SK-N-SH (cell line): Measurements from ENCODE around the gene SMIM10L2A. TPM values are rescaled to one million over a fixed set of nuclear protein-coding genes. Genes with fewer than 3 reads are reported as not detected.

Source experiments
- CTCF ChIA-PET: fragments of 300-600, 350-600 bp; formaldehyde crosslinking; extraction: SDS; loops from one replicate; lab custom pipeline; 2021; lab: Yijun Ruan, JAX
- POLR2A ChIA-PET: fragments of 350-600 bp; sonication (Branson Sonifier 250); formaldehyde crosslinking; extraction: SDS; loops from one replicate; lab custom pipeline; 2020; ENCODE audit warnings: antibody characterized with exemption, inconsistent platforms; lab: Yijun Ruan, JAX
- DNase-seq: peaks from one replicate; pipeline ENCODE4 v3.0.0; 2012
- H2AFZ ChIP-seq: fragments of 200-600 bp; sonication (generic); 2 replicates; pipeline ENCODE4 v1.8.1; 2016; ENCODE audit warnings: antibody characterized with exemption, mild to moderate bottlenecking, low read depth
- H3F3A ChIP-seq: fragments of 200-600 bp; sonication (generic); replicated peaks from 2 replicates; pipeline ENCODE3; 2016; ENCODE audit warnings: antibody characterized with exemption, mild to moderate bottlenecking; ENCODE audit not compliant: insufficient read depth
- H3K27ac ChIP-seq, 2 experiments: fragments of 200-500 bp in 1 of 2; fragments of 200-600 bp in 1 of 2; sonication (Bioruptor generic) in 1 of 2; sonication (generic), shearing (Covaris generic) in 1 of 2; 2 replicates each; pipeline versions ENCODE4 v1.5.1 to v1.6.1; 2014 to 2016; ENCODE audit warnings: low read depth in 2 of 2, inconsistent platforms in 1 of 2, low read length in 1 of 2, mild to moderate bottlenecking in 1 of 2, mixed read lengths in 1 of 2
- H3K27me3 ChIP-seq: fragments of 200-600 bp; sonication (generic), shearing (Covaris generic); 2 replicates; pipeline ENCODE4 v1.6.1; 2016; ENCODE audit warnings: mixed run types; ENCODE audit not compliant: insufficient read depth
- H3K36me3 ChIP-seq, 2 experiments: fragments of 200-500 bp in 1 of 2; fragments of 200-600 bp in 1 of 2; sonication (Bioruptor generic) in 1 of 2; sonication (generic) in 1 of 2; replicated peaks in 1 of 2; 2 replicates each; pipeline versions ENCODE3 to v1.5.1; 2014 to 2016; ENCODE audit warnings: low read length in 1 of 2, mild to moderate bottlenecking in 1 of 2; ENCODE audit not compliant: insufficient read depth in 2 of 2, control insufficient read depth in 1 of 2
- H3K4me1 ChIP-seq, 2 experiments: fragments of 200-500 bp in 1 of 2; fragments of 200-600 bp in 1 of 2; sonication (Bioruptor generic) in 1 of 2; sonication (generic), shearing (Covaris generic) in 1 of 2; 2 replicates each; pipeline versions ENCODE4 v1.5.1 to v1.6.1; 2014 to 2016; ENCODE audit warnings: low read depth in 1 of 2, low read length in 1 of 2, mixed run types in 1 of 2; ENCODE audit not compliant: insufficient read depth in 2 of 2, control insufficient read depth in 1 of 2
- H3K4me2 ChIP-seq: fragments of 200-600 bp; sonication (generic), shearing (Covaris generic); 2 replicates; pipeline ENCODE4 v1.6.1; 2017; ENCODE audit warnings: mixed run types
- H3K4me3 ChIP-seq, 2 experiments: fragments of 200-500 bp in 1 of 2; fragments of 200-600 bp in 1 of 2; sonication (Bioruptor generic) in 1 of 2; sonication (generic), shearing (Covaris generic) in 1 of 2; 2 replicates each; pipeline versions ENCODE4 v1.5.1 to v1.8.1; 2014 to 2016; ENCODE audit warnings: low read depth in 2 of 2, inconsistent platforms in 1 of 2, low read length in 1 of 2, mild to moderate bottlenecking in 1 of 2, mixed read lengths in 1 of 2, moderate library complexity in 1 of 2
- H3K79me2 ChIP-seq: fragments of 200-600 bp; sonication (generic); 2 replicates; pipeline ENCODE4 v1.8.1; 2017; ENCODE audit warnings: mild to moderate bottlenecking; ENCODE audit not compliant: insufficient read depth
- H3K9ac ChIP-seq: fragments of 200-600 bp; sonication (generic); 2 replicates; pipeline ENCODE4 v1.6.1; 2017; ENCODE audit warnings: mixed run types
- H3K9me2 ChIP-seq: fragments of 200-600 bp; sonication (generic); 2 replicates; pipeline ENCODE4 v1.6.1; 2017; ENCODE audit warnings: mixed run types
- H3K9me3 ChIP-seq: fragments of 200-600 bp; sonication (generic); 2 replicates; pipeline ENCODE4 v1.6.1; 2017; ENCODE audit warnings: mixed run types, mild to moderate bottlenecking, moderate library complexity
- H4K20me1 ChIP-seq: fragments of 200-600 bp; sonication (generic); 2 replicates; pipeline ENCODE4 v1.6.1; 2017; ENCODE audit warnings: mild to moderate bottlenecking, mixed run types; ENCODE audit not compliant: insufficient read depth
- CHD2 ChIP-seq: fragments of 150-350 bp; IDR thresholded peaks from 2 replicates; pipeline ENCODE4 v1.6.1; 2018; ENCODE audit warnings: low read length; ENCODE audit not compliant: partially characterized antibody
- EP300 ChIP-seq, 2 experiments: IDR thresholded peaks; 2 replicates each; pipeline versions ENCODE4 v1.4.0 to v1.6.1; 2012; ENCODE audit warnings: borderline replicate concordance in 1 of 2, low read depth in 1 of 2, low read length in 1 of 2
- EZH2phosphoT487 ChIP-seq: fragments of 200-600 bp; sonication (generic); IDR thresholded peaks from 2 replicates; pipeline ENCODE4 v1.6.1; 2017; ENCODE audit warnings: low read depth, mixed run types, mild to moderate bottlenecking, antibody characterized with exemption, moderate library complexity, borderline replicate concordance
- GATA2 ChIP-seq: sonication (generic); formaldehyde crosslinking; IDR thresholded peaks from 2 replicates; pipeline ENCODE4 v1.5.0; 2020; ENCODE audit warnings: mild to moderate bottlenecking, missing genetic modification reagents
- MEF2A ChIP-seq: IDR thresholded peaks from 2 replicates; pipeline ENCODE4 v1.4.0; 2012; ENCODE audit warnings: low read depth, borderline replicate concordance
- NFIC ChIP-seq: IDR thresholded peaks from 2 replicates; pipeline ENCODE4 v1.4.0; 2012; ENCODE audit warnings: borderline replicate concordance
- NRF1 ChIP-seq: IDR thresholded peaks from 2 replicates; pipeline ENCODE4 v1.6.1; 2012; ENCODE audit warnings: low read depth, mild to moderate bottlenecking, low read length
- POLR2AphosphoS5 ChIP-seq: IDR thresholded peaks from 2 replicates; pipeline ENCODE4 v1.6.1; 2012; ENCODE audit warnings: low read depth, low read length
- RAD21 ChIP-seq: IDR thresholded peaks from 2 replicates; pipeline ENCODE4 v1.6.1; 2012; ENCODE audit warnings: mild to moderate bottlenecking, low read length
- SMC3 ChIP-seq: IDR thresholded peaks from 2 replicates; pipeline ENCODE4 v1.6.1; 2012; ENCODE audit warnings: low read depth, low read length, improper control_type of control experiment
- TAF1 ChIP-seq: IDR thresholded peaks from 2 replicates; pipeline ENCODE4 v1.6.1; 2012; ENCODE audit warnings: low read depth, mild to moderate bottlenecking, low read length, moderate library complexity, borderline replicate concordance
- TCF12 ChIP-seq: IDR thresholded peaks from 2 replicates; pipeline ENCODE4 v1.4.0; 2012
- YY1 ChIP-seq: IDR thresholded peaks from 2 replicates; pipeline ENCODE4 v1.4.0; 2012; ENCODE audit warnings: low read depth, mild to moderate bottlenecking
- WGBS: methylation state at CpG from one replicate; pipeline ENCODE4 v1.1.6; 2017; ENCODE audit warnings: low lambda C conversion rate; 5-methylcytosine and 5-hydroxymethylcytosine counted together
- polyA plus RNA-seq, 3 experiments: library from polyadenylated mRNA; depleted of rRNA; stranded (reverse); fragments of >200 nt; gene quantifications; 2 replicates each; pipeline ENCODE4 v1.2.3, GENCODE V29; 2012
- TF ChIP-seq, protein P1 (sequence below): IDR thresholded peaks from 2 replicates; pipeline ENCODE4 v1.4.0; 2012; ENCODE audit warnings: low read depth, borderline replicate concordance
- TF ChIP-seq, protein P2 (sequence below): IDR thresholded peaks from 2 replicates; pipeline ENCODE4 v1.4.0; 2012; ENCODE audit warnings: low read depth
- TF ChIP-seq, protein P3 (sequence below): fragments of 200-600 bp; sonication (generic); IDR thresholded peaks from 2 replicates; pipeline ENCODE4 v1.6.1; 2017; ENCODE audit warnings: antibody characterized with exemption, mild to moderate bottlenecking, moderate library complexity
- TF ChIP-seq, protein P4 (sequence below): fragments of 150-350 bp; IDR thresholded peaks from 2 replicates; pipeline ENCODE4 v1.6.1; 2016; ENCODE audit warnings: mild to moderate bottlenecking, low read depth, low read length

The SMIM10L2A gene
- polyA plus RNA-seq, 1 of the 3 experiments (the other 2 are of a cell fraction) = 0.15 TPM

DNA sequence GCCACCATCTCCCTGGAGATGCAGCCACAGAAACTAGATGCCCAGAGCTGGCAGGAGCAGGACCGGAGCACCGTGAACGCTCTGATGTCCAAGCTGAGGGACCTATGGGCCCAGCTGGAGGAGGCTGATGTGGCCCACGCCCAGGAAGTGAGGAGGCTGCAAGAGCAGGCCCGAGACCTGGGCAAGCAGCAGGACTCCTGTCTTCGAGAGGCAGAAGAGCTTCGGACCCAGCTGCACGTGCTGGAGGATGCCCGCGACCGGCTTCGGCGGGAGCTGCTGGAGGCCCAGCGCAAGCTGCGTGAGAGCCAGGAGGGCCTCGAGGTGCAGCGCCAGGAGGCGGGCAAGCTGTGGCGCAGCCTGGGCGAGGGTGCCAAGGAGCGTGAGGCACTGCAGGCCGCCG lies 14.2 kb downstream of the SMIM10L2A start:
- Histone ChIP-seq H3K9ac (no peak overlapping the region), H2AFZ (no peak overlapping the region), H3K79me2 (no peaks in the 10 kb centered on the region), H4K20me1 (no peaks in the 10 kb centered on the region), H3K36me3 (no peaks in the 10 kb centered on the region), H3K4me1 (no peaks in the 10 kb centered on the region; a peak in 1 of 4 replicates), H3K4me3 (no peak overlapping the region), H3K9me3 (no peaks in the 10 kb centered on the region), H3K27ac (no peak overlapping the region), H3K4me2 (no peak overlapping the region), H3K27me3 (peaks cover 6% of the 10 kb centered on the region; the same call in 1 of the 2 replicates), H3F3A (no peaks in the 10 kb centered on the region), H3K9me2 (no peaks in the 10 kb centered on the region)
- TF ChIP-seq NFIC = no peak
- TF ChIP-seq GATA2 (CRISPR knock-in tag) = no peak
- no peak for TF ChIP-seq MEF2A
- TF ChIP-seq, protein P1, sequence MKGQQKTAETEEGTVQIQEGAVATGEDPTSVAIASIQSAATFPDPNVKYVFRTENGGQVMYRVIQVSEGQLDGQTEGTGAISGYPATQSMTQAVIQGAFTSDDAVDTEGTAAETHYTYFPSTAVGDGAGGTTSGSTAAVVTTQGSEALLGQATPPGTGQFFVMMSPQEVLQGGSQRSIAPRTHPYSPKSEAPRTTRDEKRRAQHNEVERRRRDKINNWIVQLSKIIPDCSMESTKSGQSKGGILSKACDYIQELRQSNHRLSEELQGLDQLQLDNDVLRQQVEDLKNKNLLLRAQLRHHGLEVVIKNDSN = no peak
- TF ChIP-seq TCF12 = no peak
- POLR2A ChIA-PET = no interaction called here
- CTCF ChIA-PET = interaction anchor here (1.2 kb wide), 1 partner anchor 160 kb away, joined by 3 read pairs; no protein-coding TSS in a partner anchor
- WGBS = 25% methylated on average over 16 of the region's 23 CpGs
- DNase-seq = no peak

DNA sequence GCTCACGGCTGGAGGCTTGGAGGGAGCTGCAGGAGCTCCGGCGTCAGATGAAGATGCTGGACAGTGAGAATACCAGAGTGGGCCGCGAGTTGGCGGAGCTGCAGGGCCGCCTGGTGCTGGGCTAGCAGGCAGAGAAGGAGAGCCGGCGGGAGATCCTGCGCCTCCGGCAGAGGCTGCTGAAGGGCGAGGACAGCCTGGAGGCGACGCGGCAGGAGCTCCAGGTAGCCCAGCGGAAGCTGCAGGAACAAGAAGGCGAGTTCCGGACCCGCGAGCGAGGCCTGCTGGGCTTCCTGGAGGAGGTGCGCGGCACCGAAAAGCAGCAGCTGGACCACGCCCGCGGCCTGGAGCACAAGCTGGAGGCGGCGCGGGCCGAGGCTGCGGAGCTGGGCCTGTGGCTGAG lies 14.7 kb downstream of the SMIM10L2A start:
- Histone ChIP-seq H3K79me2 (no peaks in the 10 kb centered on the region), H4K20me1 (no peaks in the 10 kb centered on the region), H3K27ac (no peak overlapping the region), H3K4me1 (no peaks in the 10 kb centered on the region; a peak in 1 of 4 replicates), H3K9ac (no peak overlapping the region), H3K4me2 (no peak overlapping the region), H3F3A (no peaks in the 10 kb centered on the region), H2AFZ (no peak overlapping the region), H3K4me3 (no peak overlapping the region), H3K36me3 (no peaks in the 10 kb centered on the region), H3K9me2 (no peaks in the 10 kb centered on the region), H3K27me3 (peaks cover 6% of the 10 kb centered on the region; the same call in 1 of the 2 replicates), H3K9me3 (no peaks in the 10 kb centered on the region)
- POLR2A ChIA-PET = no interaction called here
- DNase-seq = no peak
- TF ChIP-seq, protein P2, sequence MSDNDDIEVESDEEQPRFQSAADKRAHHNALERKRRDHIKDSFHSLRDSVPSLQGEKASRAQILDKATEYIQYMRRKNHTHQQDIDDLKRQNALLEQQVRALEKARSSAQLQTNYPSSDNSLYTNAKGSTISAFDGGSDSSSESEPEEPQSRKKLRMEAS = no peak
- TF ChIP-seq, protein P3, sequence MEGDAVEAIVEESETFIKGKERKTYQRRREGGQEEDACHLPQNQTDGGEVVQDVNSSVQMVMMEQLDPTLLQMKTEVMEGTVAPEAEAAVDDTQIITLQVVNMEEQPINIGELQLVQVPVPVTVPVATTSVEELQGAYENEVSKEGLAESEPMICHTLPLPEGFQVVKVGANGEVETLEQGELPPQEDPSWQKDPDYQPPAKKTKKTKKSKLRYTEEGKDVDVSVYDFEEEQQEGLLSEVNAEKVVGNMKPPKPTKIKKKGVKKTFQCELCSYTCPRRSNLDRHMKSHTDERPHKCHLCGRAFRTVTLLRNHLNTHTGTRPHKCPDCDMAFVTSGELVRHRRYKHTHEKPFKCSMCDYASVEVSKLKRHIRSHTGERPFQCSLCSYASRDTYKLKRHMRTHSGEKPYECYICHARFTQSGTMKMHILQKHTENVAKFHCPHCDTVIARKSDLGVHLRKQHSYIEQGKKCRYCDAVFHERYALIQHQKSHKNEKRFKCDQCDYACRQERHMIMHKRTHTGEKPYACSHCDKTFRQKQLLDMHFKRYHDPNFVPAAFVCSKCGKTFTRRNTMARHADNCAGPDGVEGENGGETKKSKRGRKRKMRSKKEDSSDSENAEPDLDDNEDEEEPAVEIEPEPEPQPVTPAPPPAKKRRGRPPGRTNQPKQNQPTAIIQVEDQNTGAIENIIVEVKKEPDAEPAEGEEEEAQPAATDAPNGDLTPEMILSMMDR = no peak
- TF ChIP-seq YY1 (no peak), NRF1 (no peak), TAF1 (no peak), SMC3 (no peak), RAD21 (no peak), TCF12 (no peak), EP300 (IDR thresholded peaks at IDR 0.05; ENCODE audit: borderline replicate concordance in 1 of 2, low read depth in 1 of 2, low read length in 1 of 2) (no peak), GATA2 (CRISPR knock-in tag) (no peak), POLR2AphosphoS5 (no peak), CHD2 (no peak), EZH2phosphoT487 (no peak)
- TF ChIP-seq, protein P4, sequence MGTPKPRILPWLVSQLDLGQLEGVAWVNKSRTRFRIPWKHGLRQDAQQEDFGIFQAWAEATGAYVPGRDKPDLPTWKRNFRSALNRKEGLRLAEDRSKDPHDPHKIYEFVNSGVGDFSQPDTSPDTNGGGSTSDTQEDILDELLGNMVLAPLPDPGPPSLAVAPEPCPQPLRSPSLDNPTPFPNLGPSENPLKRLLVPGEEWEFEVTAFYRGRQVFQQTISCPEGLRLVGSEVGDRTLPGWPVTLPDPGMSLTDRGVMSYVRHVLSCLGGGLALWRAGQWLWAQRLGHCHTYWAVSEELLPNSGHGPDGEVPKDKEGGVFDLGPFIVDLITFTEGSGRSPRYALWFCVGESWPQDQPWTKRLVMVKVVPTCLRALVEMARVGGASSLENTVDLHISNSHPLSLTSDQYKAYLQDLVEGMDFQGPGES = no peak
- WGBS = 53% methylated on average over 9 of the region's 32 CpGs
- CTCF ChIA-PET = no interaction called here
